ENCODE results near the gene SVIP. TPM values are rescaled to one million over a fixed set of nuclear protein-coding genes. Genes with fewer than 3 reads are reported as not detected.

The SVIP gene, protein sequence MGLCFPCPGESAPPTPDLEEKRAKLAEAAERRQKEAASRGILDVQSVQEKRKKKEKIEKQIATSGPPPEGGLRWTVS
- 7.0 TPM for polyA plus RNA-seq (ENCODE audit: insufficient read length)

- DNase-seq, result peak; percentile 83
Observed at GRCh38 chr11:22829231-22830081, at the start of gene SVIP. TSS of gene SVIP (minus strand) at chr11:22829801. CDS start at chr11:22829748, 53 bp downstream.

DNA sequence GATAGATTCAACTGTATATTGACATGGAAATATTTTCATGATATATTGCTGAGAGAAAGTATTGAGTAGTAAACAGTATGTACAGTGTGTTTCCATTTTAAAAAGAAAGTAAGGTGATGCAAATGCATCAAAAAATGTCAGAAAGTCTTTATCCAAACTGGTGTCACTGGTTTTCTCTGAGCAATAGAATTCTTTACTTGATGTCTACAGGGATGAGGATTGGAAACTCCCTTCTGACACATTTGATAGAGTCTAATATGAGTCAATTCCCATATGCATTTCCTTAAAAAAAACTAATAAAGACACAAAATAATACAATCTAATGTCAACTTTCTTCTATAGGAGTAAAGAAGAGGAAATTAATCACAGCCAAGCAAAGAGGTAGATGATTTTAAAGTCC lies 49.0 kb upstream of the SVIP start:
- no peak for DNase-seq

- DNase-seq, result no peak
Observed at GRCh38 chr11:22878039-22878438, 48.4 kb upstream of the SVIP start.

GRCh38 chr11:22875869-22876473 lies 46.4 kb upstream of the SVIP start:
- DNase-seq, result peak; percentile 80

DNA sequence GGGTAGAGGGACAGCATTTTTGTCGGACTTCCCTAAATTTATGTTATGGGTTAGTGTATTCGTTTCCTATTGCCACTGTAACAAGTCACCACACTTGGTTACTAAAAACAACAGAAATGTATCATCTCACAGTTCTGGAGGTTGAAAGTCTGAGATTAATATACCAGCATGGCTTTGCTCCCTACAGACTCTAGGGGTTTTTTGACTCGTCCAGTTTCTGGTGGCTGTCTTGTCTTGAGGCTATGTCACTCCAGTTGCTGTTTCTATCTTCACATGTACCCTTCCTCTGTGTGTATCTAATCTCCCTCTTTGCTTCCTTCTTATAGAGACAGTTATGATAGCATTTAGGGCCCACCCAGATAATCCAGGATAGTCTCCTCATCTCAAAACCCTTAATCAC lies 39.7 kb upstream of the SVIP start:
- DNase-seq, result no peak

GRCh38 chr11:22860241-22860640 lies 30.6 kb upstream of the SVIP start, which contains the start of gene CCDC179:
TSS of gene CCDC179 (minus strand) at chr11:22860474. CDS start at chr11:22860421, 53 bp downstream.
- DNase-seq, result no peak

- no peak for DNase-seq
Observed at GRCh38 chr11:22859756-22860155, 30.2 kb upstream of the SVIP start.

GRCh38 chr11:22851477-22851876 lies 21.9 kb upstream of the SVIP start:
- no peak for DNase-seq

- DNase-seq, result no peak
Observed at GRCh38 chr11:22846726-22847125, 17.1 kb upstream of the SVIP start.

DNA sequence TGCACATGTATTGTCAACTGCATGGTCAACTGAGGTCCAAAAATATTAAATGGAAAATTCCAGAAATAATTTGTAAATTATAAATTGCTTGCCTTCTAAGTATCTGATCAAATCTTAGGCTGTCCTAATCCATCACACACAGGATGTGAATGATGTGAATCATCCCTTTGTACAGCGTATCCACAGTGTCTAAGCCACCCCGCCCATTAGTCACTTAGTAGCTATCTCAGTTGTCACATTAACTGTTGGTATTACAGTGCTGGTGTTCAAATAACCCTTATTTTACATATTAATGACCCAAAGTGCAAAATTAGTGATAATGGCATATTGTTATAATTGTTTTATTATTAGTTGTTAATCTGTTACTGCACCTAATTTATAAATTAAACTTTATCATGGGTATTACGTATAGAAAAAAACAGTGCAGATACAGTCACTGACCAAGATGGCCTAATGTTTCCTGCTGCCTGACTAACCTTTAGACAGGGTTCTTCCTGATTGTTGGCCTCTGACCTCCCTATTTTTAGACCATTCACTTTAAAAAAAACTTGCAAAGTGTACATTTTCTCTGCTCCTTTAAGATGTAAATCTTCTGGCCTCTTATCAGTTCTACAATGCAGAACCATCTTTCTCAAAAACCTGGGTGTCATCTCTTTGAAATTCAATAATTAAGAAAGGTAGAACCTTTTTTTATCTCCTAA lies 2.9 kb upstream of the SVIP start:
- no peak for DNase-seq

GRCh38 chr11:22830082-22830414 lies 447 bp upstream of the SVIP start:
- DNase-seq, result no peak

DNA sequence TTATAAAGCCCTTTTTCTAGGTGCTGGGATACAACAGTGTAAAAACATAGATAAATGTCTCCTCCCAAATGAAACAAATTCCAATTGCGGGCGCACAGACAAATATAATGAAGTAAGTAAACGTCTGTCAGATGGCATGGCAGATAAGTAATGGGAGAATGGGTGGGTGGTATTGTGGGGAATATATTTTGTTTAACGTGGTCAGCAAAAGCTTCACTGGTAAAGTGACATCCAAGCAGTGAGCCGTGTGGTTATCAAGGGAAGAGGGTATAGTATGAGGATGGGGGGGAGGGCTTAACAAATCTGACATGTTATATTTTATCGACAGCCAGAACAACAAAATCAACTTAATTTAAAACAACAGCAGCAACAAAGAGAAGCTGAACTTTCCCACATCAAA lies 1.2 kb downstream of the SVIP start:
- DNase-seq, result no peak

DNA sequence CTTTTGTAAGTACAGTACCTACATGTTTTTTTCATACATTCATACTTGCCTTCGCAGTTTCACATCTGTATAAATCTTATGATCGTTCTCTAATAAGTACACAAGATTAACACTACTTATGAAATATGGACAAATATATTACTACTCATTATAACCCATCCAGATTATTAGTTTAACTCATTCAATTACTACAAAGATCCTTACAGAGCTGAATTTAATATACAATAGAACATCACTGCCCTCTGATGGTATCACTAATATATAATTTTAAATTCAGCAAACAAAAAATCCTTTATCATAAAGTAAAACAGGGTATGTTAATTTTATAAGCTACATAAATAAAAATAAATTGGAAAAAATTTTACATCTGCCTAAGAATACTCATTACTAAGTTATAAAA lies 7.4 kb downstream of the SVIP start:
- no peak for DNase-seq

- no peak for DNase-seq
Observed at GRCh38 chr11:22809893-22810292, 19.7 kb downstream of the SVIP start.

- DNase-seq, result peak; percentile 22
Observed at GRCh38 chr11:22808571-22809197, 20.9 kb downstream of the SVIP start.

- DNase-seq, result no peak
Observed at GRCh38 chr11:22807855-22808570, 21.6 kb downstream of the SVIP start.

- no peak for DNase-seq
Observed at GRCh38 chr11:22807391-22807790, 22.2 kb downstream of the SVIP start.

- no peak for DNase-seq
Observed at GRCh38 chr11:22802861-22803260, 26.7 kb downstream of the SVIP start.

DNA sequence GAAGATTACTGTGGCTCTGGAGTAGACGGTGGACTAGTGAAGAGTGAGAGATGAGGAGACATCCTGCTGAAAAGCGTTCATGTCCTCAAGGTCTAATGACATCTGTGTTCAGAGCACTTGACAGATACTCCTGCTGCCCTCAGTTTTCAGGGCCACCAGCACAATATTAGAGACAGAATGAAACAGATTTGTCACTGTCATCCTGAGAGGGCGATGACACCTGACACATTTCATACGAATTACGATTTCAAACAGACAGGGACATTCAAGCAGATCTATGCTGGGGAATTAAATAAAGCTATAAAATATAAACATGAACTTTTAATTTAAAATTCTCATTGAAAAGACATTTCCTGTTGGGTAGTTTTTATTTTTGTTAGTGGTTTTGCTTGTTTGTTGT lies 29.1 kb downstream of the SVIP start:
- DNase-seq, result no peak

DNA sequence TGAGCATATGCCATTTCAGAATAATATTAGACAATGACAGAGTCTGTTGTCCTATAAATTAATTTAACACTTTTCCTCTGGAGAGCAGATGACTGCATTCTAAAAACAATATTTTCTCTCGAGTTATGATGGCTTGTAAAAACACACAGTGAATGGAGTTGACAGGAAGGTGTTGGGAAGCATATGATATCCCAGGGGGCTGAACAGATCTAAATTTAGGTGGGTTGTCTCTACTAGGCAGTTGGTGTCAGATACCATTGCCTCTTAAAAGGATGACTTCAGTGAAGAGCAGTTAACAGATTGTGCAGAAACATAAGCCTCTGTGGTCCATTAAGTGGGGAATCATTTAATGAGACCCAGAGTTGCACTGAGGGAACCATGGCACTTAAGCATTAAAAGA lies 30.7 kb downstream of the SVIP start:
- DNase-seq, result no peak

DNA sequence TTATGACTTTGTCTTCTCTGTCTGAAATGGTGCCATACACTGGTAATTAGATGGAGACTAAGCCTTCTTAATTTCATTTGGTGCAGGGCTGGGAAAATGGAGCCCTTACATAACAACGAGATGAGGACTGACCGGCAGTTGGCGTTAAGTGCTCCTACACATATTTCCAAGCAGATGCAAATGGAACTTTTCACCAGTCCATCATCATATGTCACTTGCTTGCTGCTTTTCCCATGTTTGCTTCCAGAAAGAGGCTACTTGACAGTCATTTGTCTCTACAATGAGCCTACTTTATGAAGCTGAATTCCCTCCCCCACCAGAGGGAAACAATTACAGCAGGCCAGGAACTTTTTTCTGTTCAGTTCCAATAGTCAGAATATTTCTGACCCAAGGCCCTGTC lies 32.6 kb downstream of the SVIP start:
- DNase-seq, result no peak

DNA sequence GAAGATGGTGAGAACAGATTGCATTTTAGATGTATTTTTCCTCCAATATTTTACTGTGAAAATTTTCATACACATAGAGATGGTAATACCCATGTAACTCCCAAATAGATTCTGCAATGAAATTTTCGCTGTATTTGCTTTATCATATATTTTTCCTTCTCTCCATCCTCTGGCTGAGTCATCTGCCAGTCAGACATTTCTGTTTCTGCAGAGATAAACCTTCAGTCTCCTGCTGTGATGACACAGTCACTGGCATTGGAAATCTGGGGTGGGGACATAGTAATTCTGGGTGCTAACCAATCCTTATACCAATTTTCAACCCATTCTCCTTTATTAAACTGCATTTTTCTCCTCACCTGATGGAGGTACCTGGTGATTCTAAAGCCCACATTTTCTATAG lies 33.7 kb downstream of the SVIP start:
- no peak for DNase-seq

All from hindlimb muscle (tissue), 1 donor.